ENCODE data around the gene PAXIP1.
"Not testable (repeated sequence)": the region's sequence is repeated elsewhere in the genome, so short reads cannot be mapped to it uniquely, and the experiment has no call there.

The PAXIP1 gene

GRCh38 chr7:154937837-154938236, 65.1 kb downstream of the PAXIP1 start:
- no peak for DNase-seq (ENCODE audit: low spot score)

GRCh38 chr7:154934353-154934952, 68.5 kb downstream of the PAXIP1 start:
- not testable (repeated sequence) for DNase-seq (ENCODE audit: low spot score)

- no peak for DNase-seq (ENCODE audit: low spot score)
Measured at GRCh38 chr7:154931906-154932305, 71.0 kb downstream of the PAXIP1 start.

GRCh38 chr7:154929006-154929726, 73.8 kb downstream of the PAXIP1 start:
- DNase-seq (ENCODE audit: low spot score) = no peak

GRCh38 chr7:154928136-154929005, 74.6 kb downstream of the PAXIP1 start:
- DNase-seq (ENCODE audit: low spot score) = peak; percentile 80

- DNase-seq (ENCODE audit: low spot score) = peak; percentile 94
Measured at GRCh38 chr7:154927624-154928125, 75.2 kb downstream of the PAXIP1 start.

- not testable (repeated sequence) for DNase-seq (ENCODE audit: low spot score)
Measured at GRCh38 chr7:154922472-154922871, 80.5 kb downstream of the PAXIP1 start.

- DNase-seq (ENCODE audit: low spot score) = no peak
Measured at GRCh38 chr7:154919344-154920225, 83.3 kb downstream of the PAXIP1 start.

- DNase-seq (ENCODE audit: low spot score) = no peak
Measured at GRCh38 chr7:154918741-154919140, 84.2 kb downstream of the PAXIP1 start.

GRCh38 chr7:154918266-154918665, 84.7 kb downstream of the PAXIP1 start:
- DNase-seq (ENCODE audit: low spot score) = no peak

GRCh38 chr7:154917808-154918160, 85.1 kb downstream of the PAXIP1 start:
- DNase-seq (ENCODE audit: low spot score) = no peak

GRCh38 chr7:154916856-154917807, 85.8 kb downstream of the PAXIP1 start:
- DNase-seq (ENCODE audit: low spot score) = no peak

- DNase-seq (ENCODE audit: low spot score) = peak; percentile 80
Measured at GRCh38 chr7:154916381-154916780, 86.5 kb downstream of the PAXIP1 start.

- no peak for DNase-seq (ENCODE audit: low spot score)
Measured at GRCh38 chr7:154915600-154915999, 87.3 kb downstream of the PAXIP1 start.

GRCh38 chr7:154914996-154915380, 87.9 kb downstream of the PAXIP1 start:
- no peak for DNase-seq (ENCODE audit: low spot score)

GRCh38 chr7:154914308-154914995, 88.5 kb downstream of the PAXIP1 start:
- no peak for DNase-seq (ENCODE audit: low spot score)

GRCh38 chr7:154913638-154914307, 89.2 kb downstream of the PAXIP1 start:
- peak; percentile 85 for DNase-seq (ENCODE audit: low spot score)

- peak; percentile 68 for DNase-seq (ENCODE audit: low spot score)
Measured at GRCh38 chr7:154912871-154913637, 89.9 kb downstream of the PAXIP1 start.

Measured in cerebellar cortex (tissue), 1 donor.